Calu3 (cell line): ENCODE measurements around the gene ZNF580. TPM values are rescaled to one million over a fixed set of nuclear protein-coding genes. Genes with fewer than 3 reads are reported as not detected.

ENCODE experiments used
- total RNA-seq: library from RNA; stranded (reverse); gene quantifications from 2 replicates; pipeline ENCODE4 v1.2.3, GENCODE V29; 2022

ZNF580 gene
- total RNA-seq, 1 experiment from 2014 or later = 35.6 TPM

Other genes starting within 250 kb of the ZNF580 start
- 239 and 287 TPM in 2 replicates for gene UBE2S, start 233.2 kb upstream of the ZNF580 start, total RNA-seq
- not detected in 2 replicates for gene SHISA7, start 197.7 kb upstream of the ZNF580 start, total RNA-seq
- gene ISOC2, start 179.4 kb upstream of the ZNF580 start, total RNA-seq = 41.6 and 44.9 TPM in 2 replicates
- gene C19orf85, start 176.3 kb upstream of the ZNF580 start, total RNA-seq = not detected in 2 replicates
- 11.9 and 13.0 TPM in 2 replicates for gene ZNF628, start 164.4 kb upstream of the ZNF580 start, total RNA-seq
- gene NAT14, start 155.8 kb upstream of the ZNF580 start, total RNA-seq = 49.6 and 60.6 TPM in 2 replicates
- 0.26 and 0.69 TPM in 2 replicates for gene SSC5D, start 152.6 kb upstream of the ZNF580 start, total RNA-seq
- gene SBK2, start 103.9 kb upstream of the ZNF580 start, total RNA-seq = not detected in 2 replicates
- gene SBK3, start 95.5 kb upstream of the ZNF580 start, total RNA-seq = 0.57 and 0.78 TPM in 2 replicates
- gene ZNF579, start 60.2 kb upstream of the ZNF580 start, total RNA-seq = 29.8 and 33.4 TPM in 2 replicates
- gene FIZ1, start 41.5 kb upstream of the ZNF580 start, total RNA-seq = 18.6 and 23.0 TPM in 2 replicates
- gene ZNF524, start 40.7 kb upstream of the ZNF580 start, total RNA-seq = 18.5 and 21.8 TPM in 2 replicates
- gene ZNF865, start 35.4 kb upstream of the ZNF580 start, total RNA-seq = 29.6 and 30.9 TPM in 2 replicates
- 6.0 and 7.1 TPM in 2 replicates for gene ZNF784, start 16.4 kb upstream of the ZNF580 start, total RNA-seq
- gene ZNF581, start 2.6 kb downstream of the ZNF580 start, total RNA-seq = 33.0 and 33.1 TPM in 2 replicates
- gene CCDC106, start 7.2 kb downstream of the ZNF580 start, total RNA-seq = 12.7 and 18.3 TPM in 2 replicates
- 286 and 309 TPM in 2 replicates for gene U2AF2, start 14.0 kb downstream of the ZNF580 start, total RNA-seq
- gene EPN1, start 34.2 kb downstream of the ZNF580 start, total RNA-seq = 162 and 180 TPM in 2 replicates
- gene NLRP9, start 97.4 kb downstream of the ZNF580 start, total RNA-seq = not detected in 2 replicates
- not detected in 2 replicates for gene RFPL4A, start 118.1 kb downstream of the ZNF580 start, total RNA-seq
- not detected in 2 replicates for gene RFPL4AL1, start 128.1 kb downstream of the ZNF580 start, total RNA-seq
- gene NLRP11, start 191.0 kb downstream of the ZNF580 start, total RNA-seq = 0.22 TPM in 1 of 2 replicates, not detected in the other
- gene NLRP4, start 195.5 kb downstream of the ZNF580 start, total RNA-seq = not detected in 2 replicates